PC-3 (cell line): ENCODE measurements around the gene GOLM1. TPM values are rescaled to one million over a fixed set of nuclear protein-coding genes. Genes with fewer than 3 reads are reported as not detected.

ENCODE experiments used
- ATAC-seq: fragments of 200-7000 bp; cut with Tn5 transposase; 2 replicates; pipeline ENCODE4 v1.9.1; 2020; ENCODE audit warnings: mild to moderate bottlenecking, moderate library complexity
- BruUV-seq: library from RNA; stranded (reverse); fragments of 400-500 nt; replicated peaks from 2 replicates; lab custom pipeline; 2021; lab: Mats Ljungman, UMichigan
- CTCF ChIA-PET: fragments of 300-600 bp; sonication (Branson Sonifier 250); formaldehyde crosslinking; loops from one replicate; lab custom pipeline; 2022; ENCODE audit warnings: antibody characterized with exemption; lab: Charles Lee
- POLR2A ChIA-PET: fragments of 300-600 bp; sonication (Branson Sonifier 250); formaldehyde crosslinking; loops from one replicate; lab custom pipeline; 2022; ENCODE audit warnings: antibody characterized with exemption; ENCODE audit not compliant: unreplicated experiment; lab: Charles Lee
- DNase-seq: peaks from one replicate; pipeline ENCODE4 v3.0.0-alpha.2; 2015
- H2AFZ ChIP-seq: fragments of 300-600 bp; sonication (generic); 2 replicates; pipeline ENCODE4 v1.6.0; 2016; ENCODE audit warnings: antibody characterized with exemption, low read length
- H3F3A ChIP-seq: fragments of 300-600 bp; sonication (generic); one replicate; pipeline ENCODE4 v1.6.0; 2017; ENCODE audit warnings: antibody characterized with exemption, low read length, control low read depth, mild to moderate bottlenecking; ENCODE audit not compliant: unreplicated experiment
- H3K27ac ChIP-seq: fragments of 300-600 bp; sonication (generic); 2 replicates; pipeline ENCODE4 v1.5.1; 2016; ENCODE audit warnings: mild to moderate bottlenecking, low read length
- H3K27me3 ChIP-seq: fragments of 300-600 bp; sonication (generic); 2 replicates; pipeline ENCODE4 v1.6.1; 2016; ENCODE audit warnings: low read length, mixed read lengths
- H3K36me3 ChIP-seq: fragments of 300-600 bp; sonication (generic); 2 replicates; pipeline ENCODE4 v1.6.1; 2016; ENCODE audit warnings: low read depth, mixed run types, low read length, mixed read lengths
- H3K4me1 ChIP-seq: fragments of 300-600 bp; sonication (generic); 2 replicates; pipeline ENCODE4 v1.5.1; 2016; ENCODE audit warnings: low read length; ENCODE audit not compliant: insufficient read depth
- H3K4me2 ChIP-seq: fragments of 300-600 bp; sonication (generic); 2 replicates; pipeline ENCODE4 v1.6.0; 2016; ENCODE audit warnings: low read length
- H3K4me3 ChIP-seq: fragments of 300-600 bp; sonication (generic); 2 replicates; pipeline ENCODE4 v1.5.1; 2016; ENCODE audit warnings: mild to moderate bottlenecking, low read length, mixed read lengths
- H3K79me2 ChIP-seq: fragments of 300-600 bp; sonication (generic); 2 replicates; pipeline ENCODE4 v1.6.1; 2017; ENCODE audit warnings: low read length, mixed read lengths
- H3K9ac ChIP-seq: fragments of 300-600 bp; sonication (generic); 2 replicates; pipeline ENCODE4 v1.6.0; 2016; ENCODE audit warnings: mild to moderate bottlenecking, low read length
- H3K9me2 ChIP-seq: fragments of 300-600 bp; sonication (generic); replicated peaks from 2 replicates; pipeline ENCODE4 v1.6.1; 2016; ENCODE audit warnings: mixed run types, low read length, mixed read lengths
- H3K9me3 ChIP-seq: fragments of 300-600 bp; sonication (generic); 2 replicates; pipeline ENCODE4 v1.6.1; 2016; ENCODE audit warnings: low read length, mixed read lengths
- H4K20me1 ChIP-seq: fragments of 300-600 bp; sonication (generic); 2 replicates; pipeline ENCODE4 v1.6.1; 2016; ENCODE audit warnings: low read length, mixed read lengths
- CTCF ChIP-seq: fragments of 300-600 bp; sonication (generic); conservative IDR thresholded peaks from 2 replicates; pipeline ENCODE4 v1.5.1; 2017; ENCODE audit warnings: antibody characterized with exemption, low read depth, mild to moderate bottlenecking, low read length
- EZH2 ChIP-seq: fragments of 300-600 bp; sonication (generic); IDR thresholded peaks from one replicate; pipeline ENCODE4 v1.6.1; 2017; ENCODE audit warnings: antibody characterized with exemption, mild to moderate bottlenecking, low read length; ENCODE audit not compliant: unreplicated experiment
- EZH2phosphoT487 ChIP-seq: fragments of 300-600 bp; sonication (generic); IDR thresholded peaks from 2 replicates; pipeline ENCODE4 v1.6.1; 2018; ENCODE audit warnings: mild to moderate bottlenecking, antibody characterized with exemption, low read length, borderline replicate concordance
- intact Hi-C: fragments of 100-400 bp; cut with micrococcal nuclease; formaldehyde crosslinking; loops from 2 replicates; pipeline ENCODE4 v1.9.0; 2023
- total RNA-seq: library from RNA; depleted of rRNA; stranded (reverse); fragments of >200 nt; gene quantifications from 2 replicates; pipeline ENCODE4 v1.2.3, GENCODE V29; 2014

GOLM1 gene
- total RNA-seq, 1 experiment from 2014 or later, result 55.8 TPM

- CTCF ChIA-PET, result no interaction called here
Observed at GRCh38 chr9:86046930-86047341, 52.4 kb downstream of the GOLM1 start.

DNA sequence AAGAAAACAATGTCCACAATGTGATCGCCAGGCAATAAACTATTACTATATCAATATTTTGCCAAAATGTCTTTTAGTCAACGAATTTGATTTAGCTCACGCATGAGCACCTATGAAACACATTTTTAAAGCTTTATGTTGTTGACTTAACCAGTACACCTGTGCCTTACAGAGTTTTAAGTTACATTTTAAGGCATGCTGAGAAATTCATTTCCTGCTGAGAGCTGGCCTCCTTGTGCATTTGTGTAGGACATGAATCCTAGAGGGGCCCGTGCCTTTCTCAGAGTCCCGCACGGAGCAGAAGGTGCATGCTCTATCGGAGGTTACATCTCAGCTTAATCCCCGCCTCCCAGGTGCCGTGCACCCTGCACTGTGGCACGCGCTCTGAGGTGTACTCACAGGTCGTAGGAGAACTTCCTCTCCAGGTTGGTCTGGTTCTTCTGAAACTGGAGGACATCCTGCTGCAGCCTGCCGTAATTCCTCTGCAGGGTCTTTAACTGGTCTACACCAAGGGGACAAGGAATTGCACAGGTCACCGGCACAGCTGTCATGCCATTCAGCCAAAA, 53.2 kb downstream of the GOLM1 start:
- DNase-seq (peak; percentile 7), ATAC-seq (peak; percentile 75)
- no peaks in the 10 kb centered on the region for H4K20me1 ChIP-seq
- no TSS peak for BruUV-seq
- no peaks in the 10 kb centered on the region for H3K9me3 ChIP-seq
- H3F3A ChIP-seq, result no peaks in the 10 kb centered on the region
- intact Hi-C loops, result loop anchor here (5.0 kb wide), 1 partner anchor 51 kb away; the partner anchor contains the start of gene GOLM1
- no peak overlapping the region for H3K4me3 ChIP-seq
- H3K4me1 ChIP-seq, result peaks cover 11% of the 10 kb centered on the region; the same call in 1 of the 2 replicates
- no peaks in the 10 kb centered on the region for H3K27me3 ChIP-seq
- peak overlapping the region; percentile 50 for H3K27ac ChIP-seq
- ChIA-PET CTCF (interaction anchor here (0.5 kb wide), 1 partner anchor 348 kb away, joined by 4 read pairs; no protein-coding TSS in a partner anchor), POLR2A (no interaction called here)
- H3K9me2 ChIP-seq, result no peaks in the 10 kb centered on the region
- no peaks in the 10 kb centered on the region for H3K79me2 ChIP-seq
- no peak overlapping the region for H3K9ac ChIP-seq
- TF ChIP-seq CTCF (no peak), EZH2phosphoT487 (no peak), EZH2 (no peak)
- no peak overlapping the region for H2AFZ ChIP-seq
- no peak overlapping the region for H3K4me2 ChIP-seq
- no peaks in the 10 kb centered on the region for H3K36me3 ChIP-seq

More at GRCh38 chr9:86046930-86047341, 52.4 kb downstream of the GOLM1 start:
- no peak overlapping the region for H3K27ac ChIP-seq
- ATAC-seq (peak; percentile 58), DNase-seq (no peak)
- no peak overlapping the region for H3K4me3 ChIP-seq
- H3K27me3 ChIP-seq, result no peaks in the 10 kb centered on the region
- H3F3A ChIP-seq, result no peaks in the 10 kb centered on the region
- no peaks in the 10 kb centered on the region for H3K9me3 ChIP-seq
- H3K9ac ChIP-seq, result no peak overlapping the region
- H3K4me1 ChIP-seq, result peaks cover 11% of the 10 kb centered on the region; the same call in 1 of the 2 replicates
- intact Hi-C loops, result loop anchor here (5.0 kb wide), 1 partner anchor 50 kb away; the partner anchor contains the start of gene GOLM1
- POLR2A ChIA-PET, result no interaction called here
- H2AFZ ChIP-seq, result no peak overlapping the region
- no peak for TF ChIP-seq CTCF
- no peak for TF ChIP-seq EZH2phosphoT487
- no peak for TF ChIP-seq EZH2
- H4K20me1 ChIP-seq, result no peaks in the 10 kb centered on the region
- H3K9me2 ChIP-seq, result no peaks in the 10 kb centered on the region
- no peak overlapping the region for H3K4me2 ChIP-seq
- H3K36me3 ChIP-seq, result no peaks in the 10 kb centered on the region
- H3K79me2 ChIP-seq, result no peaks in the 10 kb centered on the region
- no TSS peak for BruUV-seq

DNA sequence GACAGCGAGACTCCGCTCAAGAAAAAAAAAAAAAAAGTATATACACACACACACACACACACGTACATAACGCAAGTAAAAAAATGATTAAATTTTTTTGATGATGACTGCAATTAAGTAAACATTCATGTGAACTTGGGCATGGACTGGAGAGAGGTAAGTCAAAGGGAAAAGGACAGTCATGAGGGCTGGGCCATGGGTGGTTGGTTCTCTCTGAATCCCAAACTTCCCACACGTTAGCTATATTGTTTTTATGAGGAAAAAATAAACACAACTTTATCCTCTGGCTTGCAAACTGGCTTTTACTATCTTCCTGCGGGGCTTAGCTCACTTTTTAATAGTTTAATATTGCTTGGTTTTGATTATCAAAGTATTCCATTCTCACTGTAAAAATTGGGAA, 53.7 kb downstream of the GOLM1 start:
- Histone ChIP-seq H3F3A (no peaks in the 10 kb centered on the region), H3K9me3 (no peaks in the 10 kb centered on the region), H3K27me3 (no peaks in the 10 kb centered on the region), H2AFZ (no peak overlapping the region), H3K4me3 (no peak overlapping the region), H3K4me1 (peaks cover 11% of the 10 kb centered on the region; the same call in 1 of the 2 replicates), H3K9me2 (no peaks in the 10 kb centered on the region), H3K4me2 (no peak overlapping the region), H3K27ac (peak overlapping the region; percentile 50; the same call in 1 of the 2 replicates), H4K20me1 (no peaks in the 10 kb centered on the region), H3K79me2 (no peaks in the 10 kb centered on the region), H3K9ac (no peak overlapping the region), H3K36me3 (no peaks in the 10 kb centered on the region)
- intact Hi-C loops, result loop anchor here (5.0 kb wide), 1 partner anchor 52 kb away; the partner anchor contains the start of gene GOLM1
- POLR2A ChIA-PET, result no interaction called here
- DNase-seq, result no peak
- TF ChIP-seq EZH2 (no peak), CTCF (no peak), EZH2phosphoT487 (no peak)
- peak; percentile 70 for ATAC-seq
- no TSS peak for BruUV-seq
- CTCF ChIA-PET, result interaction anchor here (0.5 kb wide), 1 partner anchor 348 kb away, joined by 4 read pairs; no protein-coding TSS in a partner anchor
